Hippocampal formation (tissue), 2 donors: ENCODE results near the gene BLOC1S6.
"Not testable (repeated sequence)": the region's sequence is repeated elsewhere in the genome, so short reads cannot be mapped to it uniquely, and the experiment has no call there.

Source experiments
- DNase-seq, 2 donors: peaks; one replicate each; lab custom pipeline; 2025; lab: John Stamatoyannopoulos, UW

Gene BLOC1S6

GRCh38 chr15:45641374-45641781 lies 54.2 kb downstream of the BLOC1S6 start:
- no peak for DNase-seq

GRCh38 chr15:45641999-45642932 lies 55.1 kb downstream of the BLOC1S6 start:
- DNase-seq, result no peak

GRCh38 chr15:45644437-45644836 lies 57.3 kb downstream of the BLOC1S6 start:
- no peak for DNase-seq

- no peak for DNase-seq
Observed at GRCh38 chr15:45645026-45645980, 58.1 kb downstream of the BLOC1S6 start.

- no peak for DNase-seq
Observed at GRCh38 chr15:45646220-45646619, 59.0 kb downstream of the BLOC1S6 start.

- no peak for DNase-seq
Observed at GRCh38 chr15:45647828-45648227, 60.6 kb downstream of the BLOC1S6 start.

- DNase-seq, result no peak
Observed at GRCh38 chr15:45648521-45649200, 61.5 kb downstream of the BLOC1S6 start.

GRCh38 chr15:45650007-45650406 lies 62.8 kb downstream of the BLOC1S6 start:
- not testable (repeated sequence) for DNase-seq

- no peak for DNase-seq
Observed at GRCh38 chr15:45650889-45651525, 63.8 kb downstream of the BLOC1S6 start.

- no peak for DNase-seq
Observed at GRCh38 chr15:45653702-45654424, 66.7 kb downstream of the BLOC1S6 start.

GRCh38 chr15:45654749-45655148 lies 67.6 kb downstream of the BLOC1S6 start:
- DNase-seq, result no peak

GRCh38 chr15:45657254-45657653 lies 70.1 kb downstream of the BLOC1S6 start:
- no peak for DNase-seq

GRCh38 chr15:45657764-45658545 lies 70.8 kb downstream of the BLOC1S6 start:
- no peak for DNase-seq
